DND-41 (cell line): ENCODE measurements around the gene ARHGEF12.

Experiments used
- ATAC-seq: fragments of 200-7000 bp; cut with Tn5 transposase; 3 replicates; pipeline ENCODE4 v1.9.1; 2021; ENCODE audit warnings: low read depth; ENCODE audit not compliant: insufficient read depth
- DNase-seq: peaks from one replicate; pipeline ENCODE4 v3.0.0-alpha.2; 2020
- H2AFZ ChIP-seq: 2 replicates; pipeline ENCODE4 v1.6.0; 2012; ENCODE audit warnings: low read depth, low read length
- H3K27ac ChIP-seq: 2 replicates; pipeline ENCODE4 v1.5.1; 2012; ENCODE audit warnings: low read length, inconsistent platforms
- H3K27me3 ChIP-seq: fragments of 200-600 bp; sonication (generic); 2 replicates; pipeline ENCODE4 v1.6.0; 2012; ENCODE audit warnings: low read length, mild to moderate bottlenecking, inconsistent platforms; ENCODE audit not compliant: insufficient read depth, poor library complexity
- H3K36me3 ChIP-seq: 2 replicates; pipeline ENCODE4 v1.5.1; 2012; ENCODE audit warnings: low read length, inconsistent platforms; ENCODE audit not compliant: insufficient read depth
- H3K4me1 ChIP-seq: 2 replicates; pipeline ENCODE4 v1.5.1; 2012; ENCODE audit warnings: mild to moderate bottlenecking, low read length; ENCODE audit not compliant: insufficient read depth
- H3K4me2 ChIP-seq: 2 replicates; pipeline ENCODE4 v1.6.0; 2012; ENCODE audit warnings: mild to moderate bottlenecking, moderate library complexity, low read length, inconsistent platforms; ENCODE audit not compliant: insufficient read depth
- H3K4me3 ChIP-seq, 2 experiments: fragments of 200-600 bp in 1 of 2; shearing (Covaris generic) in 1 of 2; 2 replicates each; pipeline ENCODE4 v1.5.1; 2012 to 2016; ENCODE audit warnings: inconsistent platforms in 2 of 2, low read length in 2 of 2, mild to moderate bottlenecking in 2 of 2, low read depth in 1 of 2, moderate library complexity in 1 of 2
- H3K79me2 ChIP-seq: 2 replicates; pipeline ENCODE4 v1.6.0; 2012; ENCODE audit warnings: low read length, inconsistent platforms; ENCODE audit not compliant: insufficient read depth
- H3K9ac ChIP-seq: 2 replicates; pipeline ENCODE4 v1.6.0; 2012; ENCODE audit warnings: low read depth, mild to moderate bottlenecking, inconsistent platforms, low read length, moderate library complexity
- H3K9me3 ChIP-seq: 2 replicates; pipeline ENCODE4 v1.5.1; 2012; ENCODE audit warnings: low read length, moderate library complexity, mild to moderate bottlenecking, inconsistent platforms; ENCODE audit not compliant: insufficient read depth, severe bottlenecking
- H4K20me1 ChIP-seq: 2 replicates; pipeline ENCODE4 v1.6.0; 2012; ENCODE audit warnings: low read length; ENCODE audit not compliant: insufficient read depth
- EZH2 ChIP-seq: IDR thresholded peaks from 3 replicates; pipeline ENCODE4 v1.6.1; 2012; ENCODE audit warnings: borderline replicate concordance, low read depth, mild to moderate bottlenecking, moderate library complexity, low read length, inconsistent platforms; ENCODE audit not compliant: severe bottlenecking
- TF ChIP-seq, protein P1 (sequence below): IDR thresholded peaks from 2 replicates; pipeline ENCODE4 v1.5.1; 2012; ENCODE audit warnings: borderline replicate concordance, low read length, moderate library complexity, mild to moderate bottlenecking; ENCODE audit not compliant: poor library complexity, severe bottlenecking; ENCODE audit errors: extremely low read depth

Gene ARHGEF12

GRCh38 chr11:120420572-120420971, 84.4 kb downstream of the ARHGEF12 start:
- H3K36me3 ChIP-seq = no peaks in the 10 kb centered on the region
- H3K27me3 ChIP-seq = peaks cover 27% of the 10 kb centered on the region
- no peak overlapping the region for H3K4me2 ChIP-seq
- TF ChIP-seq, protein P1, sequence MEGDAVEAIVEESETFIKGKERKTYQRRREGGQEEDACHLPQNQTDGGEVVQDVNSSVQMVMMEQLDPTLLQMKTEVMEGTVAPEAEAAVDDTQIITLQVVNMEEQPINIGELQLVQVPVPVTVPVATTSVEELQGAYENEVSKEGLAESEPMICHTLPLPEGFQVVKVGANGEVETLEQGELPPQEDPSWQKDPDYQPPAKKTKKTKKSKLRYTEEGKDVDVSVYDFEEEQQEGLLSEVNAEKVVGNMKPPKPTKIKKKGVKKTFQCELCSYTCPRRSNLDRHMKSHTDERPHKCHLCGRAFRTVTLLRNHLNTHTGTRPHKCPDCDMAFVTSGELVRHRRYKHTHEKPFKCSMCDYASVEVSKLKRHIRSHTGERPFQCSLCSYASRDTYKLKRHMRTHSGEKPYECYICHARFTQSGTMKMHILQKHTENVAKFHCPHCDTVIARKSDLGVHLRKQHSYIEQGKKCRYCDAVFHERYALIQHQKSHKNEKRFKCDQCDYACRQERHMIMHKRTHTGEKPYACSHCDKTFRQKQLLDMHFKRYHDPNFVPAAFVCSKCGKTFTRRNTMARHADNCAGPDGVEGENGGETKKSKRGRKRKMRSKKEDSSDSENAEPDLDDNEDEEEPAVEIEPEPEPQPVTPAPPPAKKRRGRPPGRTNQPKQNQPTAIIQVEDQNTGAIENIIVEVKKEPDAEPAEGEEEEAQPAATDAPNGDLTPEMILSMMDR = no peak
- no peak for TF ChIP-seq EZH2
- H3K4me1 ChIP-seq = no peaks in the 10 kb centered on the region
- no peak overlapping the region for H3K27ac ChIP-seq
- DNase-seq = no peak
- H4K20me1 ChIP-seq = no peaks in the 10 kb centered on the region; the same call in 1 of the 2 replicates
- no peak overlapping the region for H3K4me3 ChIP-seq
- H3K9ac ChIP-seq = no peak overlapping the region
- ATAC-seq = no peak
- H2AFZ ChIP-seq = no peak overlapping the region
- no peaks in the 10 kb centered on the region for H3K9me3 ChIP-seq
- no peaks in the 10 kb centered on the region for H3K79me2 ChIP-seq

- Histone ChIP-seq H3K79me2 (no peaks in the 10 kb centered on the region), H3K4me2 (no peak overlapping the region), H4K20me1 (no peaks in the 10 kb centered on the region; the same call in 1 of the 2 replicates), H2AFZ (no peak overlapping the region), H3K9ac (no peak overlapping the region), H3K9me3 (no peaks in the 10 kb centered on the region), H3K27me3 (peaks cover 17% of the 10 kb centered on the region), H3K36me3 (no peaks in the 10 kb centered on the region), H3K4me3 (no peak overlapping the region), H3K27ac (no peak overlapping the region), H3K4me1 (no peaks in the 10 kb centered on the region)
- ATAC-seq (no peak), DNase-seq (no peak)
- no peak for TF ChIP-seq EZH2
- TF ChIP-seq, protein P1 = no peak
Measured at GRCh38 chr11:120424185-120424969, 88.2 kb downstream of the ARHGEF12 start.

DNA sequence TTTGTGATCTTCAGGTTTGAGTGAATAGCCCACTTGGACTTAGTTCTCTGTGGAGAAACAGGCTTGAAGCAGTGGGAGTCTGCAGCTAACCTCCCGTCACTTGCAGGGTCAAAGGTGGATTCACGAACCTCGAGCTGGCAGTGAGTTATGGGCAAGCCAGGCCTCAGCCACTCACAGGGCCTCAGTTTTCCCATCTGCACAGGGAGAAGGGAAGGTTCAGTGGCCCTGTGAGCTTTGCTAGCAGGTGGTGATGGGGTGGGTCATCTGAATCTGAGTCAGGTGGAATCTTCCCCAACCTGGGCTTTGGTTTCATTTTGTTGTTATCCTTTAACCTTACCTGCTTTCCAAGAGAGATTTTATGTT, 88.7 kb downstream of the ARHGEF12 start:
- TF ChIP-seq, protein P1 = no peak
- TF ChIP-seq EZH2 = no peak
- H3K9ac ChIP-seq = no peak overlapping the region
- H3K36me3 ChIP-seq = no peaks in the 10 kb centered on the region
- H3K27ac ChIP-seq = no peak overlapping the region
- DNase-seq = no peak
- H3K4me1 ChIP-seq = no peaks in the 10 kb centered on the region
- no peaks in the 10 kb centered on the region; the same call in 1 of the 2 replicates for H4K20me1 ChIP-seq
- H3K9me3 ChIP-seq = no peaks in the 10 kb centered on the region
- H3K79me2 ChIP-seq = no peaks in the 10 kb centered on the region
- H3K27me3 ChIP-seq = peaks cover 16% of the 10 kb centered on the region
- no peak overlapping the region for H2AFZ ChIP-seq
- H3K4me2 ChIP-seq = no peak overlapping the region
- ATAC-seq = no peak
- no peak overlapping the region for H3K4me3 ChIP-seq
